ENCODE measurements around the gene TMEM242.
A peak's percentile ranks its signal among the peaks of the same experiment; 100 is the strongest.

Gene TMEM242

DNA sequence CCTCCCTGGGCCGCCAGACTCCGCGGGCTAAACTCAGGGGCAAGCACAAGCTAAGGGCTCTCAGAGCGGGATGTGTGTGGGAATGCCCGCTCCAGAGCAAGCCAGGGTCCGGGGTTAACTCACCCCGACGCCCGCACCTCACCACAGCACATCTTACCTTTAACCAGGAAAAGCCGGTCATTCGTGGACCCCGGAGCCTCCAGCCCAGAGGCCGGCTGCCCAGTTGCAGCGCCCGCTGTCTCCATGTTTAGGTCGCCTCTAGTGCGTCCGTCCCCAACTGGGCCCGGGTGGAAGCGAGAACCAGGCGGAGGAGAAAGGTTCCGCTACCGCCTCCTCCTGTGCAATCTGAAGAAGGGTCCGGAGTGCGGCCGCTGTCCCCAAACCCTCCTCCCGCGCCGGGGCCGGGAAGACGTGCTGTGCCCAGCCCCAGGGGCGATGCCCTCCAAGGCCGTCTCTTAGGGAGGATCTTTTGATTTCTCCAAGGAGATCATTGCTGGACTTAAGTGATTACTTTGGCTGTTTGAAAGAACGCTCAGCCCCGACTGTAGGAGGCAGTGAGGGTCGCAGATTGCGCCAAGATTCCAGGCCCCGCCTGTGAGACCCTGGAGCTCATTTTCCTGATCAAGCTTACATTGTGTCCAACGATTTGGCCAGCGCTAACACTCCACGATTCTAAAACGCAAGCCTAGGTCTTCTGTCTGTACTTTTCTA is at the start of gene TMEM242 (continued):
- TF ChIP-seq ZNF654 (tag by site-specific recombination; IDR thresholded peaks at IDR 0.05; ENCODE audit: low read depth) (no peak; the same call in 1 of the 2 replicates), BCL11B (tag by site-specific recombination; IDR thresholded peaks at IDR 0.05; ENCODE audit: low read depth) (peak; percentile 92), ZNF132 (tag by site-specific recombination; IDR thresholded peaks at IDR 0.05; ENCODE audit: borderline replicate concordance) (no peak), ZEB2 (tag by site-specific recombination; IDR thresholded peaks at IDR 0.05) (peak; percentile 91), PRDM1 (tag by site-specific recombination; IDR thresholded peaks at IDR 0.05) (no peak), ZNF501 (tag by site-specific recombination; IDR thresholded peaks at IDR 0.05) (peak; percentile 99), ZNF785 (tag by site-specific recombination; IDR thresholded peaks at IDR 0.05) (peak; percentile 80), ZFHX2 (tag by site-specific recombination; conservative IDR thresholded peaks at IDR 0.05) (peak; percentile 89), ZNF561 (tag by site-specific recombination; IDR thresholded peaks at IDR 0.05; ENCODE audit: borderline replicate concordance) (peak; percentile 98), ZNF146 (tag by site-specific recombination; IDR thresholded peaks at IDR 0.05) (peak; percentile 76), ZNF221 (tag by site-specific recombination; IDR thresholded peaks at IDR 0.05; ENCODE audit: borderline replicate concordance) (peak; percentile 91; the same call in 1 of the 2 replicates), OSR2 (tag by site-specific recombination; IDR thresholded peaks at IDR 0.05) (peak; percentile 28), ZNF560 (tag by site-specific recombination; IDR thresholded peaks at IDR 0.05; ENCODE audit: borderline replicate concordance) (no peak), ZNF792 (tag by site-specific recombination; IDR thresholded peaks at IDR 0.05) (peak; percentile 39), MEIS1 (CRISPR knock-in tag; IDR thresholded peaks at IDR 0.05; ENCODE audit: borderline replicate concordance) (0 out of 2 replicates have a peak, but pooled peaks have one; percentile 44), ZNF768 (tag by site-specific recombination; IDR thresholded peaks at IDR 0.05) (peak; percentile 55), OVOL3 (tag by site-specific recombination; IDR thresholded peaks at IDR 0.05) (peak; percentile 82), ZNF169 (tag by site-specific recombination; IDR thresholded peaks at IDR 0.05) (peak; percentile 18; the same call in 1 of the 2 replicates), ZFP69B (tag by site-specific recombination; IDR thresholded peaks at IDR 0.05) (peak; percentile 90), ZNF174 (tag by site-specific recombination; IDR thresholded peaks at IDR 0.05) (no peak), ZNF214 (tag by site-specific recombination; IDR thresholded peaks at IDR 0.05; ENCODE audit: borderline replicate concordance) (no peak), ZNF266 (tag by site-specific recombination; IDR thresholded peaks at IDR 0.05; ENCODE audit: low read depth) (0 out of 2 replicates have a peak, but pooled peaks have one; percentile 14)
- TF ChIP-seq, protein P1, sequence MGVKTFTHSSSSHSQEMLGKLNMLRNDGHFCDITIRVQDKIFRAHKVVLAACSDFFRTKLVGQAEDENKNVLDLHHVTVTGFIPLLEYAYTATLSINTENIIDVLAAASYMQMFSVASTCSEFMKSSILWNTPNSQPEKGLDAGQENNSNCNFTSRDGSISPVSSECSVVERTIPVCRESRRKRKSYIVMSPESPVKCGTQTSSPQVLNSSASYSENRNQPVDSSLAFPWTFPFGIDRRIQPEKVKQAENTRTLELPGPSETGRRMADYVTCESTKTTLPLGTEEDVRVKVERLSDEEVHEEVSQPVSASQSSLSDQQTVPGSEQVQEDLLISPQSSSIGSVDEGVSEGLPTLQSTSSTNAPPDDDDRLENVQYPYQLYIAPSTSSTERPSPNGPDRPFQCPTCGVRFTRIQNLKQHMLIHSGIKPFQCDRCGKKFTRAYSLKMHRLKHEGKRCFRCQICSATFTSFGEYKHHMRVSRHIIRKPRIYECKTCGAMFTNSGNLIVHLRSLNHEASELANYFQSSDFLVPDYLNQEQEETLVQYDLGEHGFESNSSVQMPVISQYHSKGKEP (tag by site-specific recombination; IDR thresholded peaks at IDR 0.05), result peak; percentile 81
- TF ChIP-seq, protein P2, sequence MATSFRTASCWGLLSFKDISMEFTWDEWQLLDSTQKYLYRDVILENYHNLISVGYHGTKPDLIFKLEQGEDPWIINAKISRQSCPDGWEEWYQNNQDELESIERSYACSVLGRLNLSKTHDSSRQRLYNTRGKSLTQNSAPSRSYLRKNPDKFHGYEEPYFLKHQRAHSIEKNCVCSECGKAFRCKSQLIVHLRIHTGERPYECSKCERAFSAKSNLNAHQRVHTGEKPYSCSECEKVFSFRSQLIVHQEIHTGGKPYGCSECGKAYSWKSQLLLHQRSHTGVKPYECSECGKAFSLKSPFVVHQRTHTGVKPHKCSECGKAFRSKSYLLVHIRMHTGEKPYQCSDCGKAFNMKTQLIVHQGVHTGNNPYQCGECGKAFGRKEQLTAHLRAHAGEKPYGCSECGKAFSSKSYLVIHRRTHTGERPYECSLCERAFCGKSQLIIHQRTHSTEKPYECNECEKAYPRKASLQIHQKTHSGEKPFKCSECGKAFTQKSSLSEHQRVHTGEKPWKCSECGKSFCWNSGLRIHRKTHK (tag by site-specific recombination; IDR thresholded peaks at IDR 0.05), result no peak
- TF ChIP-seq, protein P3, sequence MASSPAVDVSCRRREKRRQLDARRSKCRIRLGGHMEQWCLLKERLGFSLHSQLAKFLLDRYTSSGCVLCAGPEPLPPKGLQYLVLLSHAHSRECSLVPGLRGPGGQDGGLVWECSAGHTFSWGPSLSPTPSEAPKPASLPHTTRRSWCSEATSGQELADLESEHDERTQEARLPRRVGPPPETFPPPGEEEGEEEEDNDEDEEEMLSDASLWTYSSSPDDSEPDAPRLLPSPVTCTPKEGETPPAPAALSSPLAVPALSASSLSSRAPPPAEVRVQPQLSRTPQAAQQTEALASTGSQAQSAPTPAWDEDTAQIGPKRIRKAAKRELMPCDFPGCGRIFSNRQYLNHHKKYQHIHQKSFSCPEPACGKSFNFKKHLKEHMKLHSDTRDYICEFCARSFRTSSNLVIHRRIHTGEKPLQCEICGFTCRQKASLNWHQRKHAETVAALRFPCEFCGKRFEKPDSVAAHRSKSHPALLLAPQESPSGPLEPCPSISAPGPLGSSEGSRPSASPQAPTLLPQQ (tag by site-specific recombination; IDR thresholded peaks at IDR 0.05), result peak; percentile 94; the same call in 1 of the 2 replicates
- TF ChIP-seq, protein P4, sequence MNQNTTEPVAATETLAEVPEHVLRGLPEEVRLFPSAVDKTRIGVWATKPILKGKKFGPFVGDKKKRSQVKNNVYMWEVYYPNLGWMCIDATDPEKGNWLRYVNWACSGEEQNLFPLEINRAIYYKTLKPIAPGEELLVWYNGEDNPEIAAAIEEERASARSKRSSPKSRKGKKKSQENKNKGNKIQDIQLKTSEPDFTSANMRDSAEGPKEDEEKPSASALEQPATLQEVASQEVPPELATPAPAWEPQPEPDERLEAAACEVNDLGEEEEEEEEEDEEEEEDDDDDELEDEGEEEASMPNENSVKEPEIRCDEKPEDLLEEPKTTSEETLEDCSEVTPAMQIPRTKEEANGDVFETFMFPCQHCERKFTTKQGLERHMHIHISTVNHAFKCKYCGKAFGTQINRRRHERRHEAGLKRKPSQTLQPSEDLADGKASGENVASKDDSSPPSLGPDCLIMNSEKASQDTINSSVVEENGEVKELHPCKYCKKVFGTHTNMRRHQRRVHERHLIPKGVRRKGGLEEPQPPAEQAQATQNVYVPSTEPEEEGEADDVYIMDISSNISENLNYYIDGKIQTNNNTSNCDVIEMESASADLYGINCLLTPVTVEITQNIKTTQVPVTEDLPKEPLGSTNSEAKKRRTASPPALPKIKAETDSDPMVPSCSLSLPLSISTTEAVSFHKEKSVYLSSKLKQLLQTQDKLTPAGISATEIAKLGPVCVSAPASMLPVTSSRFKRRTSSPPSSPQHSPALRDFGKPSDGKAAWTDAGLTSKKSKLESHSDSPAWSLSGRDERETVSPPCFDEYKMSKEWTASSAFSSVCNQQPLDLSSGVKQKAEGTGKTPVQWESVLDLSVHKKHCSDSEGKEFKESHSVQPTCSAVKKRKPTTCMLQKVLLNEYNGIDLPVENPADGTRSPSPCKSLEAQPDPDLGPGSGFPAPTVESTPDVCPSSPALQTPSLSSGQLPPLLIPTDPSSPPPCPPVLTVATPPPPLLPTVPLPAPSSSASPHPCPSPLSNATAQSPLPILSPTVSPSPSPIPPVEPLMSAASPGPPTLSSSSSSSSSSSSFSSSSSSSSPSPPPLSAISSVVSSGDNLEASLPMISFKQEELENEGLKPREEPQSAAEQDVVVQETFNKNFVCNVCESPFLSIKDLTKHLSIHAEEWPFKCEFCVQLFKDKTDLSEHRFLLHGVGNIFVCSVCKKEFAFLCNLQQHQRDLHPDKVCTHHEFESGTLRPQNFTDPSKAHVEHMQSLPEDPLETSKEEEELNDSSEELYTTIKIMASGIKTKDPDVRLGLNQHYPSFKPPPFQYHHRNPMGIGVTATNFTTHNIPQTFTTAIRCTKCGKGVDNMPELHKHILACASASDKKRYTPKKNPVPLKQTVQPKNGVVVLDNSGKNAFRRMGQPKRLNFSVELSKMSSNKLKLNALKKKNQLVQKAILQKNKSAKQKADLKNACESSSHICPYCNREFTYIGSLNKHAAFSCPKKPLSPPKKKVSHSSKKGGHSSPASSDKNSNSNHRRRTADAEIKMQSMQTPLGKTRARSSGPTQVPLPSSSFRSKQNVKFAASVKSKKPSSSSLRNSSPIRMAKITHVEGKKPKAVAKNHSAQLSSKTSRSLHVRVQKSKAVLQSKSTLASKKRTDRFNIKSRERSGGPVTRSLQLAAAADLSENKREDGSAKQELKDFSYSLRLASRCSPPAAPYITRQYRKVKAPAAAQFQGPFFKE (tag by site-specific recombination; IDR thresholded peaks at IDR 0.05; ENCODE audit: borderline replicate concordance), result no peak
